ENCODE data around the gene LTC4S. TPM values are rescaled to one million over a fixed set of nuclear protein-coding genes. Genes with fewer than 3 reads are reported as not detected.

The LTC4S gene
- polyA plus RNA-seq, 1 donor from 2014 or later, result 5.9 TPM

- H4K20me1 ChIP-seq (ENCODE audit: insufficient read depth), result no peaks in the 10 kb centered on the region
- H3K27ac ChIP-seq (ENCODE audit: low read length), result no peak overlapping the region
- H3K4me2 ChIP-seq (ENCODE audit: low read length), result no peak overlapping the region
- no peaks in the 10 kb centered on the region for H3K27me3 ChIP-seq (ENCODE audit: insufficient read depth, low read depth, low read length)
- peaks cover 8% of the 10 kb centered on the region for H3K36me3 ChIP-seq (ENCODE audit: insufficient read depth, low read length)
- H3K9ac ChIP-seq (ENCODE audit: low read length), result no peak overlapping the region
- H3K9me3 ChIP-seq (ENCODE audit: low read length), result no peaks in the 10 kb centered on the region
- no peak for TF ChIP-seq SMC3 (conservative IDR thresholded peaks at IDR 0.05; ENCODE audit: poor library complexity)
- TF ChIP-seq TAF1 (IDR thresholded peaks at IDR 0.05; ENCODE audit: low read depth), result no peak
- TF ChIP-seq MXI1 (conservative IDR thresholded peaks at IDR 0.05; ENCODE audit: poor library complexity, severe bottlenecking), result no peak
- TF ChIP-seq CTCF (IDR thresholded peaks at IDR 0.05; ENCODE audit: poor library complexity, severe bottlenecking), result no peak
- TF ChIP-seq POLR2AphosphoS5 (IDR thresholded peaks at IDR 0.05), result no peak
- no peak for TF ChIP-seq EP300 (conservative IDR thresholded peaks at IDR 0.05; ENCODE audit: poor library complexity, severe bottlenecking)
- TF ChIP-seq REST (IDR thresholded peaks at IDR 0.05; ENCODE audit: borderline replicate concordance), result no peak
- no peak for TF ChIP-seq EZH2 (IDR thresholded peaks at IDR 0.05; ENCODE audit: borderline replicate concordance, insufficient read depth, low read length, poor library complexity, severe bottlenecking)
- TF ChIP-seq RAD21 (conservative IDR thresholded peaks at IDR 0.05), result no peak
- no peaks in the 10 kb centered on the region for H3K9me2 ChIP-seq (ENCODE audit: insufficient read depth, low read length)
- peaks cover 24% of the 10 kb centered on the region for H3K79me2 ChIP-seq (replicated peaks; ENCODE audit: insufficient read depth, low read length)
- no peak overlapping the region for H3K4me3 ChIP-seq (ENCODE audit: low read length)
- H3F3A ChIP-seq (ENCODE audit: insufficient read depth, low read length, poor library complexity, severe bottlenecking), result no peaks in the 10 kb centered on the region
- no peak overlapping the region for H2AFZ ChIP-seq (ENCODE audit: low read depth, low read length)
Measured at GRCh38 chr5:179767496-179768100, 26.2 kb upstream of the LTC4S start.

GRCh38 chr5:179768326-179769085 is 25.3 kb upstream of the LTC4S start:
- no peak overlapping the region for H3K4me3 ChIP-seq (ENCODE audit: low read length)
- H3K79me2 ChIP-seq (replicated peaks; ENCODE audit: insufficient read depth, low read length), result peaks cover 20% of the 10 kb centered on the region

More at GRCh38 chr5:179768326-179769085, 25.3 kb upstream of the LTC4S start:
- Histone ChIP-seq H2AFZ (ENCODE audit: low read depth, low read length) (no peak overlapping the region), H3K36me3 (ENCODE audit: insufficient read depth, low read length) (peaks cover 8% of the 10 kb centered on the region), H3F3A (ENCODE audit: insufficient read depth, low read length, poor library complexity, severe bottlenecking) (no peaks in the 10 kb centered on the region), H4K20me1 (ENCODE audit: insufficient read depth) (no peaks in the 10 kb centered on the region), H3K9me2 (ENCODE audit: insufficient read depth, low read length) (no peaks in the 10 kb centered on the region), H3K4me2 (ENCODE audit: low read length) (no peak overlapping the region), H3K9me3 (ENCODE audit: low read length) (no peaks in the 10 kb centered on the region), H3K27me3 (ENCODE audit: insufficient read depth, low read depth, low read length) (no peaks in the 10 kb centered on the region), H3K9ac (ENCODE audit: low read length) (no peak overlapping the region), H3K27ac (ENCODE audit: low read length) (no peak overlapping the region)
- TF ChIP-seq TAF1 (IDR thresholded peaks at IDR 0.05; ENCODE audit: low read depth), result no peak
- TF ChIP-seq REST (IDR thresholded peaks at IDR 0.05; ENCODE audit: borderline replicate concordance), result no peak
- no peak for TF ChIP-seq EP300 (conservative IDR thresholded peaks at IDR 0.05; ENCODE audit: poor library complexity, severe bottlenecking)
- no peak for TF ChIP-seq POLR2AphosphoS5 (IDR thresholded peaks at IDR 0.05)
- TF ChIP-seq CTCF (IDR thresholded peaks at IDR 0.05; ENCODE audit: poor library complexity, severe bottlenecking), result peak; percentile 12

Data from neural cell (in vitro differentiated cells).